ENCODE results near the gene CALML5.

GRCh38 chr10:5478694-5479305 is 20.6 kb downstream of the CALML5 start:
- no peak for TF ChIP-seq FIP1L1 (IDR thresholded peaks at IDR 0.05; ENCODE audit: low read depth, low read length, poor library complexity, severe bottlenecking)
- no peak for TF ChIP-seq NCOA2 (IDR thresholded peaks at IDR 0.05; ENCODE audit: partially characterized antibody in 2 of 2)
- TF ChIP-seq, protein P1, sequence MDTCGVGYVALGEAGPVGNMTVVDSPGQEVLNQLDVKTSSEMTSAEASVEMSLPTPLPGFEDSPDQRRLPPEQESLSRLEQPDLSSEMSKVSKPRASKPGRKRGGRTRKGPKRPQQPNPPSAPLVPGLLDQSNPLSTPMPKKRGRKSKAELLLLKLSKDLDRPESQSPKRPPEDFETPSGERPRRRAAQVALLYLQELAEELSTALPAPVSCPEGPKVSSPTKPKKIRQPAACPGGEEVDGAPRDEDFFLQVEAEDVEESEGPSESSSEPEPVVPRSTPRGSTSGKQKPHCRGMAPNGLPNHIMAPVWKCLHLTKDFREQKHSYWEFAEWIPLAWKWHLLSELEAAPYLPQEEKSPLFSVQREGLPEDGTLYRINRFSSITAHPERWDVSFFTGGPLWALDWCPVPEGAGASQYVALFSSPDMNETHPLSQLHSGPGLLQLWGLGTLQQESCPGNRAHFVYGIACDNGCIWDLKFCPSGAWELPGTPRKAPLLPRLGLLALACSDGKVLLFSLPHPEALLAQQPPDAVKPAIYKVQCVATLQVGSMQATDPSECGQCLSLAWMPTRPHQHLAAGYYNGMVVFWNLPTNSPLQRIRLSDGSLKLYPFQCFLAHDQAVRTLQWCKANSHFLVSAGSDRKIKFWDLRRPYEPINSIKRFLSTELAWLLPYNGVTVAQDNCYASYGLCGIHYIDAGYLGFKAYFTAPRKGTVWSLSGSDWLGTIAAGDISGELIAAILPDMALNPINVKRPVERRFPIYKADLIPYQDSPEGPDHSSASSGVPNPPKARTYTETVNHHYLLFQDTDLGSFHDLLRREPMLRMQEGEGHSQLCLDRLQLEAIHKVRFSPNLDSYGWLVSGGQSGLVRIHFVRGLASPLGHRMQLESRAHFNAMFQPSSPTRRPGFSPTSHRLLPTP (IDR thresholded peaks at IDR 0.05; ENCODE audit: borderline replicate concordance, extremely low read depth, insufficient read length) = no peak
